Right lobe of liver (tissue), 6 donors: Measurements from ENCODE around the gene PRPF6. TPM values are rescaled to one million over a fixed set of nuclear protein-coding genes. Genes with fewer than 3 reads are reported as not detected.

ENCODE experiments used
- ATAC-seq, 4 donors: fragments of 200-7000 bp; cut with Tn5 transposase; one replicate each; pipeline ENCODE4 v1.9.1; 2020; ENCODE audit warnings: mild to moderate bottlenecking in 4 of 4, moderate library complexity in 4 of 4
- DNase-seq, 3 donors: peaks; one replicate each; pipeline ENCODE4 v3.0.0-alpha.2; 2020
- H3K27ac ChIP-seq, 3 donors: fragments of 200-600 bp; one replicate each; pipeline ENCODE4 v1.8.0; 2022
- H3K27me3 ChIP-seq, 2 donors: fragments of 200-600 bp; one replicate each; pipeline ENCODE4 v1.8.0; 2022
- H3K36me3 ChIP-seq, 4 donors: fragments of 200-600 bp; sonication (generic) in 1 of 4; one replicate each; pipeline versions ENCODE4 v1.5.1 to v1.8.0; 2017 to 2022; ENCODE audit warnings: control low read depth in 1 of 4
- H3K4me1 ChIP-seq, 4 donors: fragments of 200-600 bp; sonication (generic) in 1 of 4; one replicate each; pipeline versions ENCODE4 v1.5.1 to v1.8.0; 2017 to 2022; ENCODE audit warnings: control low read depth in 1 of 4
- H3K4me3 ChIP-seq, 3 donors: fragments of 200-600 bp; one replicate each; pipeline ENCODE4 v1.8.0; 2022
- H3K9me3 ChIP-seq, 4 donors: fragments of 200-600 bp; sonication (generic) in 1 of 4; one replicate each; pipeline versions ENCODE4 v1.5.1 to v1.8.0; 2017 to 2022; ENCODE audit warnings: control low read depth in 1 of 4
- CTCF ChIP-seq, 4 donors: fragments of 200-600 bp in 3 of 4; fragments of 450-650 bp in 1 of 4; IDR thresholded peaks; one replicate each; pipeline versions ENCODE4 v1.5.1 to v1.8.0; 2016 to 2022; ENCODE audit warnings: antibody characterized with exemption in 4 of 4, mild to moderate bottlenecking in 2 of 4
- POLR2A ChIP-seq: fragments of 450-650 bp; IDR thresholded peaks from one replicate; pipeline ENCODE4 v1.6.1; 2017; ENCODE audit warnings: antibody characterized with exemption, mild to moderate bottlenecking
- whole genome bisulfite sequencing: methylation state at CpG from one replicate; pipeline ENCODE4 v1.1.6; 2018; ENCODE audit warnings: low coverage, low lambda C conversion rate; ENCODE audit not compliant: insufficient coverage; ENCODE audit errors: missing lambda C conversion rate; 5-methylcytosine and 5-hydroxymethylcytosine counted together
- intact Hi-C, 2 donors: fragments of 100-400 bp; cut with DNase I; formaldehyde crosslinking; loops; one replicate each; pipeline versions ENCODE4 v1.11.2 to v1.14.1; 2022
- total RNA-seq, 6 experiments: library from RNA; depleted of rRNA in 2 of 6; stranded (reverse); fragments of >200 nt in 2 of 6; fragmentation: NEBNext Ultra II Directional in 3 of 6; extraction: Animal tissue kit (Norgen Biotek cat#: 25700) in 3 of 6; gene quantifications; one replicate each; pipeline versions ENCODE4 v1.1.0 to v1.2.4, GENCODE V29; 2016 to 2023
- donor health status: DM: no; HTN: yes; CAD: no.
- donor health status: DM: no; HTN: no; CAD: no.
- donor health status: DM: no; HTN: no; CAD: no.
- donor health status: DM: no; HTN: yes; CAD: no.
- donor health status: DM: no; HTN: yes; CAD: no.

Gene PRPF6
- total RNA-seq, 6 experiments from 2014 or later = 21.7 to 28.9 (median 24.4) TPM

- H3K4me3 ChIP-seq = no peak overlapping the region
- peaks cover 0 to 77% (median 38%) of the 10 kb centered on the region in 4 donors for H3K36me3 ChIP-seq
- intact Hi-C loops = no loop called here
- no peak for DNase-seq
- TF ChIP-seq CTCF (IDR thresholded peaks at IDR 0.05) = no peak
- TF ChIP-seq POLR2A = no peak
- 62% methylated on average over 8 of the region's 11 CpGs for WGBS
- no peak for ATAC-seq
- no peaks in the 10 kb centered on the region for H3K27me3 ChIP-seq
- no peaks in the 10 kb centered on the region for H3K9me3 ChIP-seq
- H3K4me1 ChIP-seq = no peaks in the 10 kb centered on the region
- H3K27ac ChIP-seq = no peak overlapping the region
These were observed 20.7 kb downstream of the PRPF6 start for GRCh38 chr20:64001607-64002011.

DNA sequence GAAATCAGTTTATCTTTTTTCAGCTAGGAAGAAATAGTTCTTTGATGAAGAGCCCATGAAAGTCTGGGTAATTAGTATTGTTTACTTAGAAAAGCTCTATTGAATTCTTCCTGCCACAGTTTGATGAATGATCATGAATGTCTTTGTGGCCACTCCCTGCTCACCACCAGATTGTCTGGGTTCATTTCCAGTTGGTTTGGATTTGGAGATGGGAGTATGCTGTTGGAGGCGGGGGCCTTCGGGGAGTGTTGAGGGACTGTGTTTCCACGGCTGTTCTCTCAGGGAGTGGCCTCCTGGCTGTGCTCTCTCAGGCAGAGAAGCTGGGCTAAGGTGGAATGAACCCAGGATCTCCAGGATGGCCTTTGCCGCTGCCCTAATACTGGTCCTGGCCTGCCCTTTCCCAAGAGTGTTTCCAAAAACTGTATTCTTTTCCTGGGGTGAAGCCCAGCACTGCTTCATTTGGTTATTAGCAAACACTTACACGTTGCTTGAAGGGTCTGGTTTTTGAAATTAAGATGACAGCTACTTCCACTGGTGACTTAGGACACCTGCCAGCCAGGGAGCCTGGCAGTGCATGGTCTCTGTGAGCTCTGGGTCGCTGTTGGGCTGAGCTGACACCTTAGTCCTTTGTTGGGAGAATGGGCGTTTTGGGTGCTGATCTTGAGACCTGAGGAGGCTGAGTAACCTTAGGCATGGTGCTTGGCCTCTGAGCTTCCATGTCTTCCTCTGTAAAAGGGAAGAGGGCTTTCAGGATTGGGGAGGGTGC is 23.2 kb downstream of the PRPF6 start:
- H3K36me3 ChIP-seq = peaks cover 0 to 65% (median 25%) of the 10 kb centered on the region in 4 donors
- no peaks in the 10 kb centered on the region for H3K27me3 ChIP-seq
- DNase-seq = no peak
- intact Hi-C loops = no loop called here
- no peak for ATAC-seq
- no peak overlapping the region for H3K4me3 ChIP-seq
- no peak overlapping the region for H3K27ac ChIP-seq
- TF ChIP-seq CTCF (IDR thresholded peaks at IDR 0.05) = no peak
- no peak for TF ChIP-seq POLR2A
- H3K4me1 ChIP-seq = no peaks in the 10 kb centered on the region
- 69% methylated on average over 5 of the region's 7 CpGs for WGBS
- H3K9me3 ChIP-seq = no peaks in the 10 kb centered on the region

- no peak overlapping the region for H3K4me3 ChIP-seq
- H3K27me3 ChIP-seq = no peaks in the 10 kb centered on the region
- 58% methylated on average over 5 of the region's 6 CpGs for WGBS
- no peak for TF ChIP-seq POLR2A
- TF ChIP-seq CTCF (IDR thresholded peaks at IDR 0.05) = no peak
- peak; percentile 9 to 90 (median 58) for ATAC-seq
- no peaks in the 10 kb centered on the region for H3K9me3 ChIP-seq
- H3K4me1 ChIP-seq = no peaks in the 10 kb centered on the region
- no peak for DNase-seq
- H3K27ac ChIP-seq = no peak overlapping the region
- H3K36me3 ChIP-seq = peaks cover 0 to 63% (median 19%) of the 10 kb centered on the region in 4 donors
- intact Hi-C loops = no loop called here
These were observed 24.5 kb downstream of the PRPF6 start for GRCh38 chr20:64005394-64005793.

DNA sequence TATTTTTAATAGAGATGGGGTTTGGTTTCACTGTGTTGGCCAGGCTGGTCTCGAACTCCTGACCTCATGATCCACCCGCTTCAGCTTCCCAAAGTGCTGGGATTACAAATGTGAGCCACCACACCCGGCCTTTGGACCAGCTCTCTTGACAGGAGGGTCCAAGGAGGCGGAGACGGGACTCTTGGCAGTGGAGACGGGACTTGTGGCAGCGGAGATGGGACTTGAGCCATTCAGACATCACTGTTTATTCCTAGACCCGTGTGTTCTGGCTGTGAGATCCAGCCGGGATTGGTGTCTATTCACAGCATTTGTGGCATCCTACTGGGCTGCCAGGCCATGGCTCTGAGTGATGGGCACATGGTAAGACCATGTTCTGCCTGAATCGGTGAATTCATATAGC is 25.6 kb downstream of the PRPF6 start:
- DNase-seq (no peak), ATAC-seq (no peak)
- H3K27ac ChIP-seq = no peak overlapping the region
- intact Hi-C loops = no loop called here
- TF ChIP-seq CTCF (IDR thresholded peaks at IDR 0.05) (no peak), POLR2A (no peak)
- peaks cover 0 to 63% (median 19%) of the 10 kb centered on the region in 4 donors for H3K36me3 ChIP-seq
- H3K27me3 ChIP-seq = no peaks in the 10 kb centered on the region
- no peak overlapping the region for H3K4me3 ChIP-seq
- no peaks in the 10 kb centered on the region for H3K9me3 ChIP-seq
- H3K4me1 ChIP-seq = no peaks in the 10 kb centered on the region
- WGBS = 62% methylated on average over 2 of the region's 10 CpGs
